Measurements from ENCODE around the gene CFAP54. TPM values are rescaled to one million over a fixed set of nuclear protein-coding genes. Genes with fewer than 3 reads are reported as not detected.

Gene CFAP54
- total RNA-seq, 3 donors from 2014 or later = 0.43 to 1.9 (median 0.82) TPM

DNA sequence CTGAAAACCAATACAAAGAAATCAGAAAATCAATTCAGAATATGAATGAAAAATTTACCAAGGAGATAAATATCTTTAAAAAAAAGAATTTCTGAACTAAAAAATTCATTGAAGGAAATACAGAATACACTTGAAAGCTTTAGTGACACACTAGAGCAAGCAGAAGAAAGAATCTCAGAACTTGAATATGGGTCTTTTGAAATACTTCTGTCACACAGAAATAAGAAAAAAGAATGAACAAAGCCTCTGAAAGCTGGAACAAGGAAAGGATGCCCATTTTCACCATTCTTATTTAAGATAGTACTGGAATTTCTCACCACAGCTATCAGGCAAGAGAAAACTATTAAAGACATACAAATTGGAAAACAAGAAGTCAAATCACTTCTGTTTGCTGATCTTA lies 314.6 kb downstream of the CFAP54 start:
- TF ChIP-seq, protein P1, sequence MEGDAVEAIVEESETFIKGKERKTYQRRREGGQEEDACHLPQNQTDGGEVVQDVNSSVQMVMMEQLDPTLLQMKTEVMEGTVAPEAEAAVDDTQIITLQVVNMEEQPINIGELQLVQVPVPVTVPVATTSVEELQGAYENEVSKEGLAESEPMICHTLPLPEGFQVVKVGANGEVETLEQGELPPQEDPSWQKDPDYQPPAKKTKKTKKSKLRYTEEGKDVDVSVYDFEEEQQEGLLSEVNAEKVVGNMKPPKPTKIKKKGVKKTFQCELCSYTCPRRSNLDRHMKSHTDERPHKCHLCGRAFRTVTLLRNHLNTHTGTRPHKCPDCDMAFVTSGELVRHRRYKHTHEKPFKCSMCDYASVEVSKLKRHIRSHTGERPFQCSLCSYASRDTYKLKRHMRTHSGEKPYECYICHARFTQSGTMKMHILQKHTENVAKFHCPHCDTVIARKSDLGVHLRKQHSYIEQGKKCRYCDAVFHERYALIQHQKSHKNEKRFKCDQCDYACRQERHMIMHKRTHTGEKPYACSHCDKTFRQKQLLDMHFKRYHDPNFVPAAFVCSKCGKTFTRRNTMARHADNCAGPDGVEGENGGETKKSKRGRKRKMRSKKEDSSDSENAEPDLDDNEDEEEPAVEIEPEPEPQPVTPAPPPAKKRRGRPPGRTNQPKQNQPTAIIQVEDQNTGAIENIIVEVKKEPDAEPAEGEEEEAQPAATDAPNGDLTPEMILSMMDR (IDR thresholded peaks at IDR 0.05) = no peak
- no peak for ATAC-seq
- Histone ChIP-seq H3K36me3 (ENCODE audit: low read depth) (no peaks in the 10 kb centered on the region), H3K4me1 (ENCODE audit: low read depth) (no peaks in the 10 kb centered on the region), H3K4me3 (no peak overlapping the region), H3K9me3 (peaks cover 10% of the 10 kb centered on the region)
- intact Hi-C loops (cut with DNase I, micrococcal nuclease) = no loop called here
- no peak for DNase-seq

GRCh38 chr12:96806272-96806671 lies 316.9 kb downstream of the CFAP54 start:
- Histone ChIP-seq H3K4me3 (no peak overlapping the region), H3K36me3 (ENCODE audit: low read depth) (no peaks in the 10 kb centered on the region), H3K9me3 (peaks cover 10% of the 10 kb centered on the region), H3K4me1 (ENCODE audit: low read depth) (no peaks in the 10 kb centered on the region)
- DNase-seq (no peak), ATAC-seq (no peak)
- intact Hi-C loops (cut with DNase I, micrococcal nuclease) = no loop called here
- TF ChIP-seq, protein P1 (IDR thresholded peaks at IDR 0.05) = no peak

GRCh38 chr12:96807741-96808140 lies 318.4 kb downstream of the CFAP54 start:
- Histone ChIP-seq H3K4me3 (no peak overlapping the region), H3K9me3 (peaks cover 10% of the 10 kb centered on the region), H3K4me1 (ENCODE audit: low read depth) (no peaks in the 10 kb centered on the region), H3K36me3 (ENCODE audit: low read depth) (no peaks in the 10 kb centered on the region)
- intact Hi-C loops (cut with DNase I, micrococcal nuclease) = no loop called here
- ATAC-seq (no peak), DNase-seq (no peak)
- TF ChIP-seq, protein P1 (IDR thresholded peaks at IDR 0.05) = no peak

GRCh38 chr12:96808587-96808986 lies 319.2 kb downstream of the CFAP54 start:
- intact Hi-C loops (cut with DNase I, micrococcal nuclease) = no loop called here
- Histone ChIP-seq H3K36me3 (ENCODE audit: low read depth) (no peaks in the 10 kb centered on the region), H3K4me3 (no peak overlapping the region), H3K4me1 (ENCODE audit: low read depth) (no peaks in the 10 kb centered on the region), H3K9me3 (peaks cover 10% of the 10 kb centered on the region)
- DNase-seq = no peak
- ATAC-seq = no peak
- TF ChIP-seq, protein P1 (IDR thresholded peaks at IDR 0.05) = no peak

DNA sequence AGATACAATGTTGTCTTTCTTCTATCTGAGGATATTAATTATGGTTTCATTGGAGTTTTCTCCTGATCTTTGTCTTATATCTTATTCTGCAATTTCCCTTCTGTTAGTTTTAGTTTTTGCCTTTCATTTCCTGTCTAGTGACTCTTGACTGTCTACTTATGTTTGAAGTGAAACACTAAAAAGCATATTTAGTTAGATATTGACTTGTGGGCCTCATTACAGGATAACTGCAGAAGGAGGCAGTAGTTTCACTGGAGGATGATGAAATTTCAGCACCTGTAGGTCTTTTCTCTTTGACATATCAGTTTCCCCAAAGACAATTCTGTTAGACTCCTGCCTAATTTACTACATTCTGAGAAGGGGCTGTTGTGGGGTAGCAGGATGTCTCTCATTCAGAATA lies 320.1 kb downstream of the CFAP54 start:
- Histone ChIP-seq H3K4me1 (ENCODE audit: low read depth) (no peaks in the 10 kb centered on the region), H3K36me3 (ENCODE audit: low read depth) (no peaks in the 10 kb centered on the region), H3K4me3 (no peak overlapping the region), H3K9me3 (peaks cover 3% of the 10 kb centered on the region)
- DNase-seq (no peak), ATAC-seq (no peak)
- TF ChIP-seq, protein P1 (IDR thresholded peaks at IDR 0.05) = no peak
- intact Hi-C loops (cut with DNase I, micrococcal nuclease) = no loop called here

DNA sequence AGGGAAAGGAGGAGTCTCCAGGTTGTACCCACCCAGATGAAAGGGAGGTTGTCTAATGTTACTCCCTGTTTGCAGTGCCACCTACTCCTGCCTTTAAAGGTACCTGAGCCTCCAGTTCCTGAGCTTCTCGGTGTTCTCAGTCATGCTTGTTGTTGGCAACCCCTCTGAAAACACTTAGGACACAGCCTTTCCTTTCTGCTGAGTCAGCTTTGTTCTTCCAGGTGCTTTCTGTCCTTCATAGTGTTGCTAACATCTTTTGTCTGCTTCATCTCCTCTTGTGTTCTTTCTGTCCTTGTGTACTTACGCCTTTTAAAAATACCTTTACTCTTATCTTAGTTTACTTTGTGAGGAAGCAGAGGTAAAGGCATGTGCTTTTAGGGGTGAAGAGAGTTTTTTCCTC lies 320.7 kb downstream of the CFAP54 start:
- intact Hi-C loops (cut with DNase I, micrococcal nuclease) = no loop called here
- no peak overlapping the region for H3K4me3 ChIP-seq
- ATAC-seq (no peak), DNase-seq (no peak)
- H3K9me3 ChIP-seq = no peaks in the 10 kb centered on the region
- TF ChIP-seq, protein P1 (IDR thresholded peaks at IDR 0.05) = no peak
- no peaks in the 10 kb centered on the region for H3K36me3 ChIP-seq (ENCODE audit: low read depth)
- no peaks in the 10 kb centered on the region for H3K4me1 ChIP-seq (ENCODE audit: low read depth)

All from mucosa of descending colon (tissue), 3 donors.